Loucy (cell line): ENCODE results near the gene ARFIP1.

Experiments
- CTCF ChIP-seq: fragments of 200-600 bp; sonication (generic); conservative IDR thresholded peaks from 2 replicates; pipeline ENCODE4 v1.5.1; 2014; ENCODE audit warnings: mild to moderate bottlenecking, antibody characterized with exemption, low read length
- EZH2phosphoT487 ChIP-seq: fragments of 200-600 bp; IDR thresholded peaks from 2 replicates; pipeline ENCODE4 v1.6.1; 2018; ENCODE audit warnings: antibody characterized with exemption, mild to moderate bottlenecking, moderate library complexity, borderline replicate concordance

- TF ChIP-seq EZH2phosphoT487 (no peak), CTCF (no peak)
These were observed 158.6 kb downstream of the ARFIP1 start for GRCh38 chr4:152938237-152938947.
